Endothelial cell of umbilical vein (primary cell): ENCODE data around the gene IFT88. TPM values are rescaled to one million over a fixed set of nuclear protein-coding genes. Genes with fewer than 3 reads are reported as not detected.

Source experiments
- BruUV-seq: library from RNA; stranded (reverse); fragments of 400-500 nt; replicated peaks from 2 replicates; lab custom pipeline; 2021; lab: Mats Ljungman, UMichigan
- CTCF ChIA-PET: fragments of 300-600, 350-600 bp; sonication (Branson Sonifier 250); formaldehyde crosslinking; loops from one replicate; lab custom pipeline; 2021; ENCODE audit warnings: antibody characterized with exemption, inconsistent platforms; lab: Charles Lee
- POLR2A ChIA-PET: fragments of 300-600, 350-600 bp; sonication (Branson Sonifier 250); formaldehyde crosslinking; loops from one replicate; lab custom pipeline; 2021; ENCODE audit warnings: antibody characterized with exemption, inconsistent platforms; lab: Charles Lee
- DNase-seq: peaks from one replicate; pipeline ENCODE4 v3.0.0-alpha.2; 2011; ENCODE audit warnings: low read depth, low spot score
- FAIRE-seq: peaks from 2 replicates; lab custom pipeline; 2011; peaks lifted over from hg19 to GRCh38; lab: Jason Lieb, UNC
- H2AFZ ChIP-seq: 2 replicates; pipeline ENCODE4 v1.6.0; 2012; ENCODE audit warnings: low read depth, low read length, control low read depth, inconsistent platforms
- H3K27ac ChIP-seq: 2 replicates; pipeline ENCODE4 v1.5.1; 2011; ENCODE audit warnings: low read depth, mild to moderate bottlenecking, control low read depth, low read length, moderate library complexity; ENCODE audit not compliant: insufficient read depth
- H3K27me3 ChIP-seq, 2 experiments: 2 replicates each; pipeline versions ENCODE4 v1.6.0 to v1.6.1; 2011; ENCODE audit warnings: low read length in 2 of 2, mixed read lengths in 1 of 2; ENCODE audit not compliant: control insufficient read depth in 2 of 2, insufficient read depth in 2 of 2
- H3K36me3 ChIP-seq, 2 experiments: 2 replicates in 1 of 2; 3 replicates in 1 of 2; pipeline ENCODE4 v1.5.1; 2011; ENCODE audit warnings: low read length in 2 of 2, mild to moderate bottlenecking in 1 of 2, moderate library complexity in 1 of 2; ENCODE audit not compliant: control insufficient read depth in 2 of 2, insufficient read depth in 2 of 2; ENCODE audit errors: extremely low read depth in 1 of 2
- H3K4me1 ChIP-seq: 3 replicates; pipeline ENCODE4 v1.5.1; 2011; ENCODE audit warnings: mild to moderate bottlenecking, low read length; ENCODE audit not compliant: control insufficient read depth, insufficient read depth; ENCODE audit errors: extremely low read depth
- H3K4me2 ChIP-seq: 2 replicates; pipeline ENCODE4 v1.6.1; 2011; ENCODE audit warnings: low read length, control low read depth, mixed read lengths; ENCODE audit not compliant: insufficient read depth
- H3K4me3 ChIP-seq, 3 experiments: fragments of 200-600 bp in 1 of 3; sonication (generic), shearing (Covaris generic) in 1 of 3; replicated peaks in 1 of 3; 2 replicates each; pipeline ENCODE4 v1.5.1; 2011 to 2016; ENCODE audit warnings: control low read depth in 3 of 3, low read length in 3 of 3, mild to moderate bottlenecking in 2 of 3, inconsistent platforms in 1 of 3, low read depth in 1 of 3, moderate library complexity in 1 of 3; ENCODE audit not compliant: insufficient read depth in 1 of 3
- H3K79me2 ChIP-seq: 2 replicates; pipeline ENCODE4 v1.6.0; 2012; ENCODE audit warnings: low read length, inconsistent platforms; ENCODE audit not compliant: control insufficient read depth, insufficient read depth
- H3K9ac ChIP-seq: replicated peaks from 2 replicates; pipeline ENCODE3; 2011; ENCODE audit warnings: low read length, control low read depth; ENCODE audit not compliant: insufficient read depth; ENCODE audit errors: extremely low read depth
- H3K9me1 ChIP-seq: replicated peaks from 3 replicates; pipeline ENCODE4 v1.6.0; 2011; ENCODE audit warnings: mild to moderate bottlenecking, low read length; ENCODE audit not compliant: control insufficient read depth, insufficient read depth; ENCODE audit errors: extremely low read depth
- H3K9me3 ChIP-seq: replicated peaks from 2 replicates; pipeline ENCODE4 v1.5.1; 2012; ENCODE audit warnings: low read length, inconsistent platforms; ENCODE audit not compliant: control insufficient read depth, insufficient read depth
- H4K20me1 ChIP-seq: replicated peaks from 2 replicates; pipeline ENCODE3; 2011; ENCODE audit warnings: mild to moderate bottlenecking, low read length; ENCODE audit not compliant: control insufficient read depth, insufficient read depth; ENCODE audit errors: extremely low read depth
- EZH2 ChIP-seq: IDR thresholded peaks from 2 replicates; pipeline ENCODE4 v1.6.1; 2012; ENCODE audit warnings: borderline replicate concordance, low read depth, mild to moderate bottlenecking, moderate library complexity, low read length, inconsistent platforms; ENCODE audit not compliant: severe bottlenecking
- FOS ChIP-seq: IDR thresholded peaks from 2 replicates; pipeline ENCODE4 v1.6.1; 2011; ENCODE audit warnings: mild to moderate bottlenecking, low read length, moderate library complexity, borderline replicate concordance; ENCODE audit not compliant: insufficient read depth
- GATA2 ChIP-seq: IDR thresholded peaks from 2 replicates; pipeline ENCODE4 v1.7.0; 2011; ENCODE audit warnings: low read depth, mild to moderate bottlenecking, moderate library complexity, mixed read lengths, low read length; ENCODE audit not compliant: insufficient read length, insufficient read depth
- JUN ChIP-seq: IDR thresholded peaks from 2 replicates; pipeline ENCODE4 v1.6.1; 2011; ENCODE audit warnings: borderline replicate concordance, low read depth; ENCODE audit not compliant: insufficient read length, insufficient read depth
- MYC ChIP-seq: IDR thresholded peaks from one replicate; pipeline ENCODE4 v1.6.1; 2011; ENCODE audit warnings: mild to moderate bottlenecking, low read depth, low read length
- POLR2A ChIP-seq: IDR thresholded peaks from 2 replicates; pipeline ENCODE4 v1.6.1; 2012; ENCODE audit warnings: low read depth, mild to moderate bottlenecking, control low read depth, low read length
- POLR2AphosphoS5 ChIP-seq: IDR thresholded peaks from 2 replicates; pipeline ENCODE4 v1.6.1; 2012; ENCODE audit warnings: low read depth, mild to moderate bottlenecking, control low read depth, low read length, moderate library complexity; ENCODE audit not compliant: insufficient read depth
- dilution Hi-C: fragments of 300-500 bp; cut with MboI; formaldehyde crosslinking; loops from one replicate; pipeline ENCODE4 v1.15.0; 2019; ENCODE audit warnings: low sequenced_read_pairs; ENCODE audit not compliant: extremely low pct_ligation_motif_present
- intact Hi-C: fragments of 100-400 bp; cut with micrococcal nuclease; formaldehyde crosslinking; loops from one replicate; pipeline ENCODE4 v1.10.0; 2022
- polyA plus RNA-seq, 4 experiments: library from polyadenylated mRNA; depleted of rRNA in 3 of 4; stranded (reverse) in 3 of 4; unstranded in 1 of 4; fragments of >200 nt; gene quantifications; 2 replicates each; pipeline versions ENCODE4 v1.2.1 to v1.2.3, GENCODE V29; 2011 to 2012; ENCODE audit warnings: missing spikeins in 1 of 4
- total RNA-seq: library from RNA; stranded (reverse); gene quantifications from 2 replicates; pipeline ENCODE4 v1.2.3, GENCODE V29; 2021
- TF ChIP-seq, protein P1 (sequence below), 2 donors: IDR thresholded peaks; 1 replicate in 1 of 2; 2 replicates in 1 of 2; pipeline ENCODE4 v1.5.1; 2011; ENCODE audit warnings: low read length in 2 of 2, mild to moderate bottlenecking in 2 of 2, moderate library complexity in 2 of 2, control low read depth in 1 of 2, inconsistent platforms in 1 of 2, low read depth in 1 of 2; ENCODE audit not compliant: insufficient read depth in 1 of 2; ENCODE audit errors: extremely low read depth in 1 of 2
- TF ChIP-seq, protein P2 (sequence below): IDR thresholded peaks from 2 replicates; pipeline ENCODE4 v1.6.1; 2011; ENCODE audit not compliant: insufficient read depth, insufficient read length

IFT88 gene
- total and polyA plus RNA-seq, 2 donors (not counting 3 experiments of a cell fraction or from before 2014, with no cell fraction given), result 2.4 to 9.1 TPM

DNA sequence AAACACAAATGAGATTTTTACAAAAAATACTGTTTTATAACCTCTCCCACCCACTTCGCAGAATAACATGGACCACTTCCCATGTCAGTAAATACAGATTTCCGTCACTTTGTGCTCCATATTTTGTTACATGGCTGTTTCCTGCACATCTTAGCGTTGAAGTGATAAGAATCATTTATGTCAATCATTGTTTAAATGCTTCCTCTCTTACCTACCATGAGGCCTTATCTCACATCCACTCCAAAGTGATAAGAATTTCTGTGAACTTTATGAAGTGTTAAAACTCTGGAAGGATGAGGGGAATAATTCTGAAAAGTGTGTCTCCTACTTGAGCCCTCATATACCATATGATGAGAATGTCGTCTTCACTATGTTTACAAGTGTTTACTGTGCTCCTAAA lies 100.0 kb downstream of the IFT88 start:
- no peak for DNase-seq
- CTCF ChIA-PET, result no interaction called here
- H3K27me3 ChIP-seq, result no peaks in the 10 kb centered on the region
- POLR2A ChIA-PET, result no interaction called here
- no peak overlapping the region for H2AFZ ChIP-seq
- H3K36me3 ChIP-seq, result no peaks in the 10 kb centered on the region
- no peak overlapping the region for H3K4me3 ChIP-seq
- H3K9ac ChIP-seq, result no peak overlapping the region
- no peaks in the 10 kb centered on the region for H3K79me2 ChIP-seq
- FAIRE-seq, result no peak
- H3K9me3 ChIP-seq, result no peaks in the 10 kb centered on the region
- BruUV-seq, result no TSS peak
- intact Hi-C loops, result no loop called here
- no peak overlapping the region for H3K4me2 ChIP-seq
- TF ChIP-seq FOS (no peak), GATA2 (no peak), EZH2 (no peak), POLR2A (no peak), JUN (no peak), POLR2AphosphoS5 (no peak), MYC (no peak)
- TF ChIP-seq, protein P1, sequence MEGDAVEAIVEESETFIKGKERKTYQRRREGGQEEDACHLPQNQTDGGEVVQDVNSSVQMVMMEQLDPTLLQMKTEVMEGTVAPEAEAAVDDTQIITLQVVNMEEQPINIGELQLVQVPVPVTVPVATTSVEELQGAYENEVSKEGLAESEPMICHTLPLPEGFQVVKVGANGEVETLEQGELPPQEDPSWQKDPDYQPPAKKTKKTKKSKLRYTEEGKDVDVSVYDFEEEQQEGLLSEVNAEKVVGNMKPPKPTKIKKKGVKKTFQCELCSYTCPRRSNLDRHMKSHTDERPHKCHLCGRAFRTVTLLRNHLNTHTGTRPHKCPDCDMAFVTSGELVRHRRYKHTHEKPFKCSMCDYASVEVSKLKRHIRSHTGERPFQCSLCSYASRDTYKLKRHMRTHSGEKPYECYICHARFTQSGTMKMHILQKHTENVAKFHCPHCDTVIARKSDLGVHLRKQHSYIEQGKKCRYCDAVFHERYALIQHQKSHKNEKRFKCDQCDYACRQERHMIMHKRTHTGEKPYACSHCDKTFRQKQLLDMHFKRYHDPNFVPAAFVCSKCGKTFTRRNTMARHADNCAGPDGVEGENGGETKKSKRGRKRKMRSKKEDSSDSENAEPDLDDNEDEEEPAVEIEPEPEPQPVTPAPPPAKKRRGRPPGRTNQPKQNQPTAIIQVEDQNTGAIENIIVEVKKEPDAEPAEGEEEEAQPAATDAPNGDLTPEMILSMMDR (IDR thresholded peaks at IDR 0.05; ENCODE audit: extremely low read depth in 1 of 2, insufficient read depth in 1 of 2, low read depth in 1 of 2, low read length in 2 of 2), result no peak
- TF ChIP-seq, protein P2, sequence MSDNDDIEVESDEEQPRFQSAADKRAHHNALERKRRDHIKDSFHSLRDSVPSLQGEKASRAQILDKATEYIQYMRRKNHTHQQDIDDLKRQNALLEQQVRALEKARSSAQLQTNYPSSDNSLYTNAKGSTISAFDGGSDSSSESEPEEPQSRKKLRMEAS, result no peak
- H3K4me1 ChIP-seq, result no peaks in the 10 kb centered on the region
- dilution Hi-C loops, result no loop called here
- H3K9me1 ChIP-seq, result no peaks in the 10 kb centered on the region
- H3K27ac ChIP-seq, result no peak overlapping the region
- H4K20me1 ChIP-seq, result no peaks in the 10 kb centered on the region
